K562 (cell line): ENCODE results near the gene ITGB5. TPM values are rescaled to one million over a fixed set of nuclear protein-coding genes. Genes with fewer than 3 reads are reported as not detected.

Experiments used
- ADNP ChIP-seq: fragments of 200-800 bp; sonication (Bioruptor generic); IDR thresholded peaks from 2 replicates; pipeline ENCODE4 v1.6.1; 2016; ENCODE audit warnings: missing genetic modification characterization, missing compliant biosample characterization
- BCLAF1 ChIP-seq, 2 experiments: fragments of 450-650 bp in 1 of 2; IDR thresholded peaks; 2 replicates each; pipeline ENCODE4 v1.6.1; 2011 to 2017; ENCODE audit warnings: low read depth in 2 of 2, antibody characterized with exemption in 1 of 2, borderline replicate concordance in 1 of 2, low read length in 1 of 2, mild to moderate bottlenecking in 1 of 2, mixed read lengths in 1 of 2; ENCODE audit not compliant: control insufficient read depth in 1 of 2
- BHLHE40 ChIP-seq: IDR thresholded peaks from 2 replicates; pipeline ENCODE4 v1.6.1; 2011; ENCODE audit warnings: low read length, improper control_type of control experiment
- CBFA2T3 ChIP-seq: fragments of 450-650 bp; IDR thresholded peaks from 2 replicates; pipeline ENCODE4 v1.6.1; 2017
- CLOCK ChIP-seq: fragments of 250-450 bp; sonication (Bioruptor Pico); IDR thresholded peaks from 2 replicates; pipeline ENCODE4 v1.4.0; 2020; ENCODE audit warnings: mild to moderate bottlenecking, moderate library complexity, borderline replicate concordance
- DIDO1 ChIP-seq: fragments of 450-650 bp; IDR thresholded peaks from 2 replicates; pipeline ENCODE4 v1.6.1; 2016; ENCODE audit warnings: low read depth, missing biosample characterization, missing genetic modification characterization
- ETV1 ChIP-seq: fragments of 450-650 bp; conservative IDR thresholded peaks from 2 replicates; pipeline ENCODE4 v1.6.1; 2016; ENCODE audit warnings: missing genetic modification characterization, control low read depth, low read depth, missing compliant biosample characterization
- EWSR1 ChIP-seq: fragments of 450-650 bp; IDR thresholded peaks from 2 replicates; pipeline ENCODE4 v1.6.1; 2018; ENCODE audit warnings: borderline replicate concordance, mild to moderate bottlenecking, low read depth, moderate library complexity; ENCODE audit not compliant: partially characterized antibody
- FOSL1 ChIP-seq: fragments of 200-800 bp; sonication (Bioruptor generic); conservative IDR thresholded peaks from 2 replicates; pipeline ENCODE4 v1.6.1; 2016; ENCODE audit warnings: missing genetic modification characterization, missing compliant biosample characterization
- GTF2A2 ChIP-seq: IDR thresholded peaks from 2 replicates; pipeline ENCODE4 v1.6.1; 2016; ENCODE audit warnings: mild to moderate bottlenecking, missing genetic modification characterization, missing compliant biosample characterization
- HDGF ChIP-seq: fragments of 450-650 bp; IDR thresholded peaks from 2 replicates; pipeline ENCODE4 v1.6.1; 2016
- L3MBTL2 ChIP-seq: fragments of 450-650 bp; IDR thresholded peaks from 2 replicates; pipeline ENCODE4 v1.6.1; 2016; ENCODE audit warnings: mild to moderate bottlenecking, moderate library complexity
- MAX ChIP-seq: sonication (generic); formaldehyde crosslinking; IDR thresholded peaks from 2 replicates; pipeline ENCODE4 v1.9.0; 2022; ENCODE audit warnings: mild to moderate bottlenecking, missing genetic modification reagents
- MCM5 ChIP-seq: fragments of 450-650 bp; IDR thresholded peaks from 2 replicates; pipeline ENCODE4 v1.6.1; 2016; ENCODE audit warnings: low read depth
- MNT ChIP-seq, 2 experiments: fragments of 450-650 bp; conservative IDR thresholded peaks; 2 replicates each; pipeline ENCODE4 v1.6.1; 2017; ENCODE audit warnings: mild to moderate bottlenecking in 2 of 2, moderate library complexity in 2 of 2
- PML ChIP-seq: IDR thresholded peaks from 2 replicates; pipeline ENCODE4 v1.6.1; 2012; ENCODE audit warnings: low read length, inconsistent platforms
- RAD51 ChIP-seq: fragments of 450-650 bp; IDR thresholded peaks from 2 replicates; pipeline ENCODE4 v1.7.1; 2016; ENCODE audit warnings: low read depth, mild to moderate bottlenecking, borderline replicate concordance
- SMARCB1 ChIP-seq: IDR thresholded peaks from 2 replicates; pipeline ENCODE4 v1.6.1; 2011; ENCODE audit warnings: improper control_type of control experiment, low read depth; ENCODE audit not compliant: insufficient read length
- SNIP1 ChIP-seq: fragments of 450-650 bp; IDR thresholded peaks from 2 replicates; pipeline ENCODE4 v1.7.1; 2017; ENCODE audit warnings: low read depth, mild to moderate bottlenecking
- TAL1 ChIP-seq: fragments of 450-650 bp; IDR thresholded peaks from 2 replicates; pipeline ENCODE4 v1.6.1; 2016; ENCODE audit warnings: mild to moderate bottlenecking
- TCF3 ChIP-seq: sonication (generic); formaldehyde crosslinking; IDR thresholded peaks from 2 replicates; pipeline ENCODE4 v1.4.0; 2020; ENCODE audit warnings: mild to moderate bottlenecking, missing genetic modification reagents
- ZNF124 ChIP-seq: sonication (generic); formaldehyde crosslinking; IDR thresholded peaks from 2 replicates; pipeline ENCODE4 v1.8.1; 2022; ENCODE audit warnings: missing genetic modification reagents
- ZNF76 ChIP-seq: fragments of 250-450 bp; sonication (Bioruptor Pico); IDR thresholded peaks from 2 replicates; pipeline ENCODE4 v1.4.0; 2020; ENCODE audit warnings: mild to moderate bottlenecking, moderate library complexity, borderline replicate concordance
- polyA plus RNA-seq, 8 experiments: library from polyadenylated mRNA; depleted of rRNA in 4 of 8; stranded (reverse) in 5 of 8; unstranded in 3 of 8; fragments of >200 nt; fragmentation: Nextera tagmentation in 2 of 8; fragmentation: Illumina TruSeq in 1 of 8; extraction: Ambion mirVana in 2 of 8; extraction: Trizol in 1 of 8; gene quantifications; 2 replicates each; pipeline versions ENCODE4 v1.2.1 to v1.2.3, GENCODE V29; 2011 to 2014; ENCODE audit warnings: inconsistent platforms in 1 of 8, missing spikeins in 1 of 8
- total RNA-seq, 7 experiments: library from RNA; depleted of rRNA in 6 of 7; stranded (reverse); fragments of >200 nt in 6 of 7; fragmentation: Illumina TruSeq in 2 of 7; extraction: Trizol in 2 of 7; gene quantifications; 2 replicates each; pipeline versions ENCODE4 v1.2.1 to v1.2.3, GENCODE V29; 2011 to 2021; ENCODE audit warnings: low replicate concordance in 1 of 7

Gene ITGB5
- total and polyA plus RNA-seq, 9 of the 15 experiments (the other 6 are each of a cell fraction or from before 2014, with no cell fraction given) = 1.7 to 46.8 (median 9.9) TPM

- TF ChIP-seq MNT (conservative IDR thresholded peaks at IDR 0.05) = peak in 1 of 2 experiments; percentile 21; a peak in 1 of 4 replicates
- peak; percentile 44 for TF ChIP-seq TAL1
- TF ChIP-seq ZNF76 (CRISPR knock-in tag) = no peak
- no peak for TF ChIP-seq HDGF
- TF ChIP-seq ADNP (tag) = peak; percentile 76
- peak; percentile 51 for TF ChIP-seq TCF3 (CRISPR knock-in tag)
- TF ChIP-seq BHLHE40 = peak; percentile 53; the same call in 1 of the 2 replicates
- TF ChIP-seq SNIP1 = no peak
- peak; percentile 74 for TF ChIP-seq CBFA2T3
- no peak for TF ChIP-seq RAD51
- TF ChIP-seq BCLAF1 (IDR thresholded peaks at IDR 0.05; ENCODE audit: borderline replicate concordance in 1 of 2, control insufficient read depth in 1 of 2, low read depth in 2 of 2, low read length in 1 of 2) = no peak
- no peak for TF ChIP-seq MCM5
- TF ChIP-seq SMARCB1 = no peak
- TF ChIP-seq PML = no peak
- no peak for TF ChIP-seq ETV1 (tag)
- TF ChIP-seq CLOCK (CRISPR knock-in tag) = 0 out of 2 replicates have a peak, but pooled peaks have one; percentile 36
- 0 out of 2 replicates have a peak, but pooled peaks have one; percentile 39 for TF ChIP-seq MAX (CRISPR knock-in tag)
- TF ChIP-seq ZNF124 (CRISPR knock-in tag) = no peak
- no peak for TF ChIP-seq EWSR1
- TF ChIP-seq DIDO1 (tag) = no peak
- TF ChIP-seq L3MBTL2 = peak; percentile 56; the same call in 1 of the 2 replicates
- no peak for TF ChIP-seq GTF2A2 (tag)
- TF ChIP-seq FOSL1 (tag) = peak; percentile 46
These were observed 55.5 kb downstream of the ITGB5 start (continued) for GRCh38 chr3:124831628-124832199.
